ENCODE measurements around the gene DHH.
A peak's percentile ranks its signal among the peaks of the same experiment; 100 is the strongest.
"Not testable (repeated sequence)": the region's sequence is repeated elsewhere in the genome, so short reads cannot be mapped to it uniquely, and the experiment has no call there.

The DHH gene

GRCh38 chr12:49130151-49131050 is 35.8 kb upstream of the DHH start:
- Histone ChIP-seq H3K4me3 (ENCODE audit: low read depth, low read length) (peak overlapping the region; percentile 83), H3K9me3 (ENCODE audit: control insufficient read depth, insufficient read depth, low read length) (no peaks in the 10 kb centered on the region), H3K27me3 (ENCODE audit: control insufficient read depth, insufficient read depth, low read length) (no peaks in the 10 kb centered on the region), H3K4me1 (ENCODE audit: control insufficient read depth, insufficient read depth, low read length) (peaks cover 18% of the 10 kb centered on the region), H3K27ac (ENCODE audit: low read depth, low read length) (peak overlapping the region; percentile 96), H3K36me3 (ENCODE audit: control insufficient read depth, insufficient read depth, low read length) (peaks cover 26% of the 10 kb centered on the region), H3K9ac (ENCODE audit: low read depth, low read length) (peak overlapping the region; percentile 93)

GRCh38 chr12:49129332-49130150 is 34.9 kb upstream of the DHH start:
- H3K4me3 ChIP-seq (ENCODE audit: low read depth, low read length) = peak overlapping the region; percentile 83
- H3K9ac ChIP-seq (ENCODE audit: low read depth, low read length) = peak overlapping the region; percentile 93
- no peaks in the 10 kb centered on the region for H3K9me3 ChIP-seq (ENCODE audit: control insufficient read depth, insufficient read depth, low read length)
- H3K36me3 ChIP-seq (ENCODE audit: control insufficient read depth, insufficient read depth, low read length) = peaks cover 26% of the 10 kb centered on the region
- peaks cover 18% of the 10 kb centered on the region for H3K4me1 ChIP-seq (ENCODE audit: control insufficient read depth, insufficient read depth, low read length)
- no peaks in the 10 kb centered on the region for H3K27me3 ChIP-seq (ENCODE audit: control insufficient read depth, insufficient read depth, low read length)
- H3K27ac ChIP-seq (ENCODE audit: low read depth, low read length) = peak overlapping the region; percentile 96

- H3K27me3 ChIP-seq (ENCODE audit: control insufficient read depth, insufficient read depth, low read length); H3K9me3 ChIP-seq (ENCODE audit: control insufficient read depth, insufficient read depth, low read length); H3K4me3 ChIP-seq (ENCODE audit: low read depth, low read length); H3K27ac ChIP-seq (ENCODE audit: low read depth, low read length); H3K9ac ChIP-seq (ENCODE audit: low read depth, low read length): not testable (repeated sequence)
- peaks cover 18% of the 10 kb centered on the region for H3K4me1 ChIP-seq (ENCODE audit: control insufficient read depth, insufficient read depth, low read length)
- peaks cover 26% of the 10 kb centered on the region for H3K36me3 ChIP-seq (ENCODE audit: control insufficient read depth, insufficient read depth, low read length)
Observed at GRCh38 chr12:49127971-49128370, 33.4 kb upstream of the DHH start.

- Histone ChIP-seq H3K27me3 (ENCODE audit: control insufficient read depth, insufficient read depth, low read length) (no peaks in the 10 kb centered on the region), H3K9me3 (ENCODE audit: control insufficient read depth, insufficient read depth, low read length) (no peaks in the 10 kb centered on the region), H3K27ac (ENCODE audit: low read depth, low read length) (peak overlapping the region; percentile 37), H3K36me3 (ENCODE audit: control insufficient read depth, insufficient read depth, low read length) (peaks cover 26% of the 10 kb centered on the region), H3K4me3 (ENCODE audit: low read depth, low read length) (no peak overlapping the region), H3K4me1 (ENCODE audit: control insufficient read depth, insufficient read depth, low read length) (peaks cover 11% of the 10 kb centered on the region; the same call in 1 of the 2 replicates), H3K9ac (ENCODE audit: low read depth, low read length) (no peak overlapping the region)
Observed at GRCh38 chr12:49126852-49127763, 32.5 kb upstream of the DHH start.

- no peak overlapping the region for H3K4me3 ChIP-seq (ENCODE audit: low read depth, low read length)
- no peak overlapping the region for H3K9ac ChIP-seq (ENCODE audit: low read depth, low read length)
- no peak overlapping the region for H3K27ac ChIP-seq (ENCODE audit: low read depth, low read length)
- no peaks in the 10 kb centered on the region for H3K9me3 ChIP-seq (ENCODE audit: control insufficient read depth, insufficient read depth, low read length)
- H3K4me1 ChIP-seq (ENCODE audit: control insufficient read depth, insufficient read depth, low read length) = no peaks in the 10 kb centered on the region
- no peaks in the 10 kb centered on the region for H3K27me3 ChIP-seq (ENCODE audit: control insufficient read depth, insufficient read depth, low read length)
- no peaks in the 10 kb centered on the region for H3K36me3 ChIP-seq (ENCODE audit: control insufficient read depth, insufficient read depth, low read length)
Observed at GRCh38 chr12:49121047-49121696, 26.6 kb upstream of the DHH start.

- Histone ChIP-seq H3K9me3 (ENCODE audit: control insufficient read depth, insufficient read depth, low read length) (no peaks in the 10 kb centered on the region), H3K36me3 (ENCODE audit: control insufficient read depth, insufficient read depth, low read length) (peaks cover 9% of the 10 kb centered on the region), H3K4me3 (ENCODE audit: low read depth, low read length) (peak overlapping the region; percentile 89), H3K27ac (ENCODE audit: low read depth, low read length) (peak overlapping the region; percentile 36), H3K4me1 (ENCODE audit: control insufficient read depth, insufficient read depth, low read length) (peaks cover 9% of the 10 kb centered on the region), H3K27me3 (ENCODE audit: control insufficient read depth, insufficient read depth, low read length) (no peaks in the 10 kb centered on the region), H3K9ac (ENCODE audit: low read depth, low read length) (no peak overlapping the region)
Observed at GRCh38 chr12:49111206-49111605, 16.6 kb upstream of the DHH start.

- H3K4me1 ChIP-seq (ENCODE audit: control insufficient read depth, insufficient read depth, low read length) = peaks cover 9% of the 10 kb centered on the region
- peak within 1 kb of the TSS; percentile 90 for H3K27ac ChIP-seq (ENCODE audit: low read depth, low read length)
- H3K9me3 ChIP-seq (ENCODE audit: control insufficient read depth, insufficient read depth, low read length) = no peaks in the 10 kb centered on the region
- H3K36me3 ChIP-seq (ENCODE audit: control insufficient read depth, insufficient read depth, low read length) = peaks cover 15% of the 10 kb centered on the region
- H3K4me3 ChIP-seq (ENCODE audit: low read depth, low read length) = peak within 1 kb of the TSS; percentile 89
- H3K27me3 ChIP-seq (ENCODE audit: control insufficient read depth, insufficient read depth, low read length) = no peaks in the 10 kb centered on the region
- H3K9ac ChIP-seq (ENCODE audit: low read depth, low read length) = peak within 1 kb of the TSS; percentile 57
Observed at GRCh38 chr12:49110464-49111155, 16.0 kb upstream of the DHH start, which contains the start of gene LMBR1L. Gene LMBR1L (minus strand): TSS chr12:49110847. CDS start chr12:49110555, 292 bp downstream.

- Histone ChIP-seq H3K27me3 (ENCODE audit: control insufficient read depth, insufficient read depth, low read length) (no peaks in the 10 kb centered on the region), H3K9me3 (ENCODE audit: control insufficient read depth, insufficient read depth, low read length) (no peaks in the 10 kb centered on the region), H3K4me3 (ENCODE audit: low read depth, low read length) (peak overlapping the region; percentile 89), H3K4me1 (ENCODE audit: control insufficient read depth, insufficient read depth, low read length) (peaks cover 9% of the 10 kb centered on the region), H3K36me3 (ENCODE audit: control insufficient read depth, insufficient read depth, low read length) (peaks cover 18% of the 10 kb centered on the region), H3K9ac (ENCODE audit: low read depth, low read length) (peak overlapping the region; percentile 57), H3K27ac (ENCODE audit: low read depth, low read length) (peak overlapping the region; percentile 90)
Observed at GRCh38 chr12:49109641-49110463, 15.3 kb upstream of the DHH start.

GRCh38 chr12:49108958-49109404 is 14.4 kb upstream of the DHH start:
- H3K27me3 ChIP-seq (ENCODE audit: control insufficient read depth, insufficient read depth, low read length) = no peaks in the 10 kb centered on the region
- no peaks in the 10 kb centered on the region for H3K9me3 ChIP-seq (ENCODE audit: control insufficient read depth, insufficient read depth, low read length)
- H3K36me3 ChIP-seq (ENCODE audit: control insufficient read depth, insufficient read depth, low read length) = peaks cover 25% of the 10 kb centered on the region
- H3K4me3 ChIP-seq (ENCODE audit: low read depth, low read length) = 0 out of 2 replicates have a peak overlapping the region, but pooled peaks have one; percentile 89
- no peak overlapping the region for H3K27ac ChIP-seq (ENCODE audit: low read depth, low read length)
- H3K9ac ChIP-seq (ENCODE audit: low read depth, low read length) = no peak overlapping the region
- H3K4me1 ChIP-seq (ENCODE audit: control insufficient read depth, insufficient read depth, low read length) = peaks cover 9% of the 10 kb centered on the region

Measured in HUES48 (cell line).